Brain pericyte (primary cell): ENCODE results near the gene GOLGA1.
"Not testable (repeated sequence)": the region's sequence is repeated elsewhere in the genome, so short reads cannot be mapped to it uniquely, and the experiment has no call there.

Experiments
- DNase-seq: peaks from one replicate; pipeline ENCODE4 v3.0.0-alpha.2; 2012; ENCODE audit warnings: low read depth, low spot score

The GOLGA1 gene

GRCh38 chr9:124858330-124859046 lies 82.4 kb downstream of the GOLGA1 start:
- DNase-seq = no peak

- DNase-seq = no peak
Observed at GRCh38 chr9:124857533-124858162, 83.2 kb downstream of the GOLGA1 start.

GRCh38 chr9:124855944-124856765 lies 84.7 kb downstream of the GOLGA1 start:
- no peak for DNase-seq

GRCh38 chr9:124855566-124855943 lies 85.3 kb downstream of the GOLGA1 start:
- no peak for DNase-seq

GRCh38 chr9:124854822-124855221 lies 86.1 kb downstream of the GOLGA1 start:
- DNase-seq = no peak

GRCh38 chr9:124854161-124854560 lies 86.7 kb downstream of the GOLGA1 start:
- no peak for DNase-seq

GRCh38 chr9:124853605-124854143 lies 87.2 kb downstream of the GOLGA1 start:
- no peak for DNase-seq

GRCh38 chr9:124852829-124853531 lies 87.9 kb downstream of the GOLGA1 start, which contains the start of gene WDR38:
Gene WDR38, plus strand, starts transcription at chr9:124853460. Its CDS starts 72 bp downstream, at chr9:124853532.
- no peak for DNase-seq

- DNase-seq = no peak
Observed at GRCh38 chr9:124852121-124852828, 88.6 kb downstream of the GOLGA1 start.

GRCh38 chr9:124849801-124850200 lies 91.1 kb downstream of the GOLGA1 start:
- DNase-seq = peak; percentile 76

GRCh38 chr9:124846969-124847368 lies 93.9 kb downstream of the GOLGA1 start:
- no peak for DNase-seq

GRCh38 chr9:124846467-124846866 lies 94.4 kb downstream of the GOLGA1 start:
- DNase-seq = not testable (repeated sequence)

GRCh38 chr9:124844291-124844690 lies 96.6 kb downstream of the GOLGA1 start:
- DNase-seq = no peak

- DNase-seq = peak; percentile 84
Observed at GRCh38 chr9:124843456-124844034, 97.3 kb downstream of the GOLGA1 start.

GRCh38 chr9:124841075-124841821 lies 99.6 kb downstream of the GOLGA1 start:
- no peak for DNase-seq

- DNase-seq = no peak
Observed at GRCh38 chr9:124840300-124840833, 100.5 kb downstream of the GOLGA1 start.

GRCh38 chr9:124839612-124840299 lies 101.1 kb downstream of the GOLGA1 start:
- no peak for DNase-seq

- DNase-seq = not testable (repeated sequence)
Observed at GRCh38 chr9:124838567-124839275, 102.2 kb downstream of the GOLGA1 start.
